Right atrium auricular region (tissue), 2 donors: Measurements from ENCODE around the gene LIN54. TPM values are rescaled to one million over a fixed set of nuclear protein-coding genes. Genes with fewer than 3 reads are reported as not detected.

Source experiments
- DNase-seq: peaks from one replicate; pipeline ENCODE4 v3.0.0-alpha.2; 2019; ENCODE audit warnings: low spot score
- H3K27ac ChIP-seq, 2 donors: fragments of 200-600 bp; sonication (generic); 1 replicate in 1 of 2; 2 replicates in 1 of 2; pipeline ENCODE4 v1.5.1; 2016 to 2019
- H3K27me3 ChIP-seq, 2 donors: fragments of 200-600 bp; sonication (generic); one replicate each; pipeline versions ENCODE4 v1.5.1 to v1.6.0; 2017 to 2019
- H3K36me3 ChIP-seq: fragments of 200-600 bp; sonication (generic); one replicate; pipeline ENCODE4 v1.5.1; 2016
- H3K4me1 ChIP-seq, 2 donors: fragments of 200-600 bp; sonication (generic); one replicate each; pipeline versions ENCODE4 v1.5.1 to v1.6.0; 2017 to 2019
- H3K4me3 ChIP-seq, 2 donors: fragments of 200-600 bp; sonication (generic); 1 replicate in 1 of 2; 2 replicates in 1 of 2; pipeline ENCODE4 v1.5.1; 2017 to 2019; ENCODE audit warnings: mild to moderate bottlenecking in 1 of 2, moderate library complexity in 1 of 2
- H3K9me3 ChIP-seq, 2 donors: fragments of 200-600 bp; sonication (generic); one replicate each; pipeline ENCODE4 v1.5.1; 2019
- CTCF ChIP-seq, 2 donors: fragments of 200-600 bp; sonication (generic); IDR thresholded peaks; one replicate each; pipeline ENCODE4 v1.5.1; 2019; ENCODE audit warnings: antibody characterized with exemption in 2 of 2
- total RNA-seq, 2 donors: library from RNA; depleted of rRNA; stranded (reverse); fragments of >200 nt; gene quantifications; one replicate each; pipeline ENCODE4 v1.1.0, GENCODE V29; 2016

Gene LIN54
- total RNA-seq, 2 donors from 2014 or later: 4.8 to 6.2 TPM

- Histone ChIP-seq H3K27me3 (no peaks in the 10 kb centered on the region), H3K4me3 (no peak overlapping the region), H3K4me1 (no peaks in the 10 kb centered on the region), H3K36me3 (peaks cover 22% of the 10 kb centered on the region), H3K9me3 (no peaks in the 10 kb centered on the region), H3K27ac (no peak overlapping the region)
- TF ChIP-seq CTCF (IDR thresholded peaks at IDR 0.05): no peak
- DNase-seq: no peak
Measured at GRCh38 chr4:82909326-82909725, 101.3 kb downstream of the LIN54 start.

- TF ChIP-seq CTCF (IDR thresholded peaks at IDR 0.05): no peak
- DNase-seq: no peak
- peaks cover 0 to 3% of the 10 kb centered on the region in 2 donors for H3K4me1 ChIP-seq
- H3K27ac ChIP-seq: no peak overlapping the region
- H3K4me3 ChIP-seq: no peak overlapping the region
- peaks cover 16% of the 10 kb centered on the region for H3K36me3 ChIP-seq
- no peaks in the 10 kb centered on the region for H3K9me3 ChIP-seq
- no peaks in the 10 kb centered on the region for H3K27me3 ChIP-seq
Measured at GRCh38 chr4:82906469-82906868, 104.2 kb downstream of the LIN54 start.

GRCh38 chr4:82905205-82905604 lies 105.4 kb downstream of the LIN54 start:
- Histone ChIP-seq H3K27ac (no peak overlapping the region), H3K36me3 (peaks cover 11% of the 10 kb centered on the region), H3K9me3 (no peaks in the 10 kb centered on the region), H3K27me3 (no peaks in the 10 kb centered on the region), H3K4me1 (peaks cover 0 to 5% of the 10 kb centered on the region in 2 donors), H3K4me3 (no peak overlapping the region)
- no peak for DNase-seq
- TF ChIP-seq CTCF (IDR thresholded peaks at IDR 0.05): no peak

DNA sequence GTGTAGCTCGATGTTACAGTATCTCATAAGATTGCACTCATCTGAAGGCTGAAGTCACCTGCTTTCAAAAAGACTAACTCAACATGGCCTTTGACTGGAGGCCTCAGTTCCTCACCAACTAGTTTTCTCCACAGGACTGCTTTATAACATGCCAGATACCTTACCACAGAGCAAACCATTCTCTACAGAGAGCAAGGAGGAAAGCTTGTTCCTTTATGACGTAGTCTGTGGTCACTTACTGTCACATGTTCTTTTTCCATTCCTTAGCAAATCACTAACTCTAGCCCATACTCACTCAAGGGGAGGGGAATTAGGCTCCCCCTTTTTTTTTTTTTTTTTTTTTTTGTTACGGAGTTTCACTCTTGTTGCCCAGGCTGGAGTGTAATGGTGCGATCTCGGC lies 106.9 kb downstream of the LIN54 start:
- Histone ChIP-seq H3K4me3 (no peak overlapping the region), H3K36me3 (peaks cover 11% of the 10 kb centered on the region), H3K4me1 (peaks cover 0 to 15% of the 10 kb centered on the region in 2 donors), H3K27ac (no peak overlapping the region), H3K9me3 (no peaks in the 10 kb centered on the region), H3K27me3 (no peaks in the 10 kb centered on the region)
- DNase-seq: no peak
- TF ChIP-seq CTCF (IDR thresholded peaks at IDR 0.05): no peak

- Histone ChIP-seq H3K9me3 (no peaks in the 10 kb centered on the region), H3K27me3 (no peaks in the 10 kb centered on the region), H3K27ac (peak overlapping the region; percentile 97 to 98), H3K36me3 (peaks cover 10% of the 10 kb centered on the region), H3K4me1 (peaks cover 0 to 33% of the 10 kb centered on the region in 2 donors), H3K4me3 (peak overlapping the region; percentile 58 to 79)
- no peak for DNase-seq
- TF ChIP-seq CTCF (IDR thresholded peaks at IDR 0.05): no peak
Measured at GRCh38 chr4:82901183-82901718, 109.4 kb downstream of the LIN54 start.
